ENCODE measurements around the gene ABCA1. TPM values are rescaled to one million over a fixed set of nuclear protein-coding genes. Genes with fewer than 3 reads are reported as not detected.

The ABCA1 gene
- total and polyA plus RNA-seq, 12 donors, result 1.3 to 35.0 (median 11.3) TPM

- ATAC-seq (no peak), DNase-seq (no peak)
- no peak for TF ChIP-seq CTCF (IDR thresholded peaks at IDR 0.05)
- no peaks in the 10 kb centered on the region for H3K27me3 ChIP-seq
- 61 to 70% methylated on average over 1 of the region's 1 CpG for WGBS, 2 donors
- H3K27ac ChIP-seq, result no peak overlapping the region
- no peaks in the 10 kb centered on the region for H3K9me3 ChIP-seq
- H3K36me3 ChIP-seq, result peaks cover 0 to 54% (median 4%) of the 10 kb centered on the region in 9 donors
- peaks cover 0 to 46% (median 24%) of the 10 kb centered on the region in 9 donors for H3K4me1 ChIP-seq
- H3K4me3 ChIP-seq, result no peak overlapping the region
- intact Hi-C loops (cut with DNase I), result no loop called here
Measured at GRCh38 chr9:104892701-104893100, 35.3 kb downstream of the ABCA1 start.

- intact Hi-C loops (cut with DNase I), result no loop called here
- DNase-seq (no peak), ATAC-seq (no peak)
- Histone ChIP-seq H3K27me3 (no peaks in the 10 kb centered on the region), H3K36me3 (peaks cover 0 to 66% (median 12%) of the 10 kb centered on the region in 9 donors), H3K4me1 (peaks cover 0 to 33% (median 9%) of the 10 kb centered on the region in 9 donors), H3K9me3 (no peaks in the 10 kb centered on the region), H3K27ac (no peak overlapping the region), H3K4me3 (no peak overlapping the region)
- whole genome bisulfite sequencing, 2 donors, result 95 to 98% methylated on average over 9 of the region's 9 CpGs
- TF ChIP-seq CTCF (IDR thresholded peaks at IDR 0.05), result no peak
Measured at GRCh38 chr9:104890433-104890770, 37.6 kb downstream of the ABCA1 start.

- no peak for DNase-seq
- no peak for TF ChIP-seq CTCF (IDR thresholded peaks at IDR 0.05)
- Histone ChIP-seq H3K27ac (no peak overlapping the region), H3K36me3 (peaks cover 0 to 93% (median 20%) of the 10 kb centered on the region in 9 donors), H3K9me3 (no peaks in the 10 kb centered on the region), H3K4me3 (no peak overlapping the region), H3K4me1 (peaks cover 0 to 41% (median 11%) of the 10 kb centered on the region in 9 donors), H3K27me3 (no peaks in the 10 kb centered on the region)
- ATAC-seq, result no peak
- 88 to 89% methylated on average over 3 of the region's 3 CpGs for WGBS, 2 donors
- intact Hi-C loops (cut with DNase I), result no loop called here
Measured at GRCh38 chr9:104885818-104886709, 41.9 kb downstream of the ABCA1 start.

- Histone ChIP-seq H3K9me3 (no peaks in the 10 kb centered on the region), H3K27ac (no peak overlapping the region), H3K36me3 (peaks cover 0 to 96% (median 18%) of the 10 kb centered on the region in 9 donors), H3K4me1 (peaks cover 0 to 27% (median 18%) of the 10 kb centered on the region in 9 donors), H3K4me3 (no peak overlapping the region), H3K27me3 (no peaks in the 10 kb centered on the region)
- no peak for TF ChIP-seq CTCF (IDR thresholded peaks at IDR 0.05)
- ATAC-seq (no peak), DNase-seq (no peak)
- WGBS, 2 donors, result 96 to 98% methylated on average over 2 of the region's 2 CpGs
- intact Hi-C loops (cut with DNase I), result no loop called here
Measured at GRCh38 chr9:104883169-104883568, 44.8 kb downstream of the ABCA1 start.
